Naive thymus-derived CD4-positive, alpha-beta T cell (primary cell): ENCODE data around the gene CD7. TPM values are rescaled to one million over a fixed set of nuclear protein-coding genes. Genes with fewer than 3 reads are reported as not detected.
A peak's percentile ranks its signal among the peaks of the same experiment; 100 is the strongest.

ENCODE experiments used
- ATAC-seq: fragments of 150-1000 bp; cut with Tn5 transposase; 2 replicates; pipeline ENCODE4 v1.10.0; 2021; ENCODE audit warnings: mild to moderate bottlenecking, moderate library complexity
- CTCF ChIA-PET: fragments of 350-600 bp; sonication (Branson Sonifier 250); formaldehyde crosslinking; loops from one replicate; lab custom pipeline; 2021; ENCODE audit warnings: antibody characterized with exemption; lab: Charles Lee
- POLR2A ChIA-PET: fragments of 350-600 bp; sonication (Branson Sonifier 250); formaldehyde crosslinking; loops from one replicate; lab custom pipeline; 2021; ENCODE audit warnings: antibody characterized with exemption, inconsistent platforms; lab: Charles Lee
- DNase-seq, 9 donors: peaks; one replicate each; pipeline versions ENCODE4 v3.0.0 to v3.0.0-alpha.2; 2020 to 2022; ENCODE audit warnings: mixed read lengths in 1 of 9
- H3K27ac ChIP-seq: one replicate; pipeline ENCODE4 v1.7.0; 2013; ENCODE audit warnings: mild to moderate bottlenecking, low read depth, low read length, moderate library complexity
- H3K27me3 ChIP-seq, 2 donors: one replicate each; pipeline ENCODE4 v1.7.0; 2013; ENCODE audit warnings: low read length in 2 of 2, mild to moderate bottlenecking in 2 of 2, moderate library complexity in 2 of 2; ENCODE audit not compliant: control insufficient read depth in 2 of 2, insufficient read depth in 2 of 2
- H3K36me3 ChIP-seq, 3 experiments: 1 replicate in 2 of 3; 2 replicates in 1 of 3; pipeline ENCODE4 v1.7.0; 2013; ENCODE audit warnings: low read length in 3 of 3, mild to moderate bottlenecking in 3 of 3, moderate library complexity in 1 of 3; ENCODE audit not compliant: insufficient read depth in 3 of 3, control insufficient read depth in 2 of 3
- H3K4me1 ChIP-seq, 2 donors: one replicate each; pipeline ENCODE4 v1.7.0; 2013; ENCODE audit warnings: low read length in 2 of 2, mild to moderate bottlenecking in 2 of 2, moderate library complexity in 1 of 2; ENCODE audit not compliant: control insufficient read depth in 2 of 2, insufficient read depth in 2 of 2
- H3K4me3 ChIP-seq: 2 replicates; pipeline ENCODE4 v1.7.0; 2013; ENCODE audit warnings: mild to moderate bottlenecking, low read length
- H3K9me3 ChIP-seq, 3 experiments: 1 replicate in 2 of 3; 2 replicates in 1 of 3; pipeline ENCODE4 v1.7.0; 2013; ENCODE audit warnings: low read length in 3 of 3; ENCODE audit not compliant: control insufficient read depth in 2 of 3
- H3K27ac Mint-ChIP-seq, 9 donors: one replicate each; pipeline ENCODE4 v1.8.0; 2020 to 2022; ENCODE audit warnings: mixed read lengths in 9 of 9, mild to moderate bottlenecking in 8 of 9, moderate library complexity in 5 of 9, inconsistent platforms in 2 of 9
- H3K27me3 Mint-ChIP-seq, 5 donors: one replicate each; pipeline ENCODE4 v1.8.0; 2021 to 2022; ENCODE audit warnings: mixed read lengths in 5 of 5, mild to moderate bottlenecking in 1 of 5
- H3K36me3 Mint-ChIP-seq, 5 donors: one replicate each; pipeline ENCODE4 v1.8.0; 2020 to 2022; ENCODE audit warnings: mixed read lengths in 5 of 5, mild to moderate bottlenecking in 3 of 5, inconsistent platforms in 1 of 5
- H3K4me1 Mint-ChIP-seq, 7 donors: one replicate each; pipeline ENCODE4 v1.8.0; 2020 to 2022; ENCODE audit warnings: mixed read lengths in 7 of 7, mild to moderate bottlenecking in 3 of 7, inconsistent platforms in 1 of 7
- H3K4me3 Mint-ChIP-seq, 10 donors: one replicate each; pipeline ENCODE4 v1.8.0; 2020 to 2022; ENCODE audit warnings: mild to moderate bottlenecking in 10 of 10, mixed read lengths in 10 of 10, moderate library complexity in 6 of 10, inconsistent platforms in 2 of 10
- H3K9me3 Mint-ChIP-seq, 11 donors: one replicate each; pipeline ENCODE4 v1.8.0; 2020 to 2022; ENCODE audit warnings: mixed read lengths in 11 of 11, mild to moderate bottlenecking in 4 of 11, inconsistent platforms in 1 of 11, moderate library complexity in 1 of 11
- intact Hi-C, 2 donors: fragments of 100-400 bp; cut with micrococcal nuclease; formaldehyde crosslinking; loops; one replicate each; pipeline ENCODE4 v1.15.1; 2023
- polyA plus RNA-seq, 2 donors: library from polyadenylated mRNA; unstranded; fragments of 300-500 nt; fragmentation: Illumina TruSeq; gene quantifications; one replicate each; pipeline ENCODE4 v1.2.3, GENCODE V29; 2021
- total RNA-seq, 6 experiments: library from RNA in 5 of 6; stranded (reverse) in 5 of 6; gene quantifications; 1 replicate in 5 of 6; 2 replicates in 1 of 6; pipeline ENCODE4 v1.2.3 and lab custom pipeline; 2021 to 2026

CD7 gene
- total and polyA plus RNA-seq, 7 experiments from 2014 or later: 61.9 to 390 (median 169) TPM

DNA sequence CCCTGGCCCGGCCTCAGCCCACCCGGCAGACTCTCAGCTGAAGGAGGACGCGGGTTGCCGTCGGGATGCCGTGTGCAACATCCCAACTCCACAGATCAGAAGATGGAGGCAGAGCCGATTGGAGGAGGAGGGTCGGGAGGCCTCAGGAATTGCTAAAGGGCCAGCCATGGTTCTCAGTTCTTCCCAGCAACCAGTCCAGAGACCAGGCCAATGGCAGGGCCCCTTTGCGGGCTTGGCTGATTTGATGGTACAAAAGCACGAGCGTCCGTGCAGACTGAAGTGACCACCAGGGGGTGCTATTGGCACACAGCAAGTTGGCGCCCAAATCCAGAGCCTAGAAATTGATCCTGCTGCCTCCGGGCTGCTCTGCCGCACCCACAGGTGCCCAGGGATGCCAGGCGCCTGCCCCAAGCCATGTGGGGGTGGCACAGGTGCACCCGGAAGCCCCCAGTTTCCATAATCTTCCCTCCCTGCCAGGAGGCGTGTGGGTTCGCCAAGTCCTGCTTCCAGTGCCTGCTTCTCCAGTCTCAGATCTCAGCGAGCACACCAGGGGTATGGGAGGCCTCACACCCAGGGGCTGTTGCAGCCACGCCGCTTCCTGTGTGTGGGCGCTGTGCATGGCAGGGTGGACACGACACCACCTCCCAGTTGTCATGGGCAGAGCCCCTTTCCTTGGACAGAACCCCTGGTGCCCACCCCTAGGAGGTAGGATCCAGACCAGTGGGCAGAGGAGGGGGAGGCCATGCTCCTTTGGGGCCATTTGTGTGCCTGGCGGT is 34.5 kb upstream of the CD7 start:
- intact Hi-C loops: loop anchor here (1.0 to 5.0 kb wide), 4 partner anchors 62 to 415 kb away; no protein-coding TSS in a partner anchor
- no peaks in the 10 kb centered on the region for H3K4me1 ChIP-seq
- H3K4me3 ChIP-seq: no peak overlapping the region
- H3K36me3 Mint-ChIP-seq: no peaks in the 10 kb centered on the region
- ATAC-seq (peak; percentile 91), DNase-seq (peak; percentile 59 to 84 (median 77))
- H3K9me3 ChIP-seq: no peaks in the 10 kb centered on the region
- no peak overlapping the region for H3K27ac Mint-ChIP-seq
- peak overlapping the region in 1 of 10 donors; percentile 34 for H3K4me3 Mint-ChIP-seq
- H3K27me3 ChIP-seq: no peaks in the 10 kb centered on the region
- H3K9me3 Mint-ChIP-seq: no peaks in the 10 kb centered on the region
- ChIA-PET CTCF (interaction anchor here (0.8 to 2.6 kb wide), 5 partner anchors 12 to 202 kb away, joined by 3 to 13 read pairs (median 3); no protein-coding TSS in a partner anchor), POLR2A (interaction anchor here (1.2 to 1.6 kb wide), 2 partner anchors 66 to 145 kb away, joined by 3 to 4 read pairs; no protein-coding TSS in a partner anchor)
- no peaks in the 10 kb centered on the region for H3K36me3 ChIP-seq
- peaks cover 0 to 7% (median under 1%) of the 10 kb centered on the region in 7 donors for H3K4me1 Mint-ChIP-seq
- H3K27me3 Mint-ChIP-seq: peaks cover 0 to 15% (median 5%) of the 10 kb centered on the region in 5 donors
- no peak overlapping the region for H3K27ac ChIP-seq

DNA sequence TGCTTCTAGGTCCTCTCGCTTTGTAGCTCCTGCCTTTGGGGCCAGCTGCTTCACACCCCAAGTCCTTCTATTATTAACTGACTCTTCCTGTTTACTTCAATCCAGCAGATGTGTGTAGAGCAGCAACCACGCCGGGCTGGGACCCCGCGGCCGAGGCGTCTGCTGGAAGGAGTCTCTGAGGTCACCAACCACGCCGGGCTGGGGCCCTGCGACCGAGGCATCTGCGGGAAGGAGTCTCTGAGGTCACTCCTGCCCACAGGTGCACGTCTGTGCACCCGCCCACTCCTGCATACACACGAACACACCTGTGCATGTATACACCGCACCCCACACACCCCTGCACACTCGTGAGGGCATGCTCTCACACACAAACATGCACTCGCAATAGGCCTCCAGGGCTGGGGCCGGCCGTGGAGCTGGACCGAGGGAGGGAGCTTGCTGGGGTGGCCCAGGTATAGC is 33.9 kb upstream of the CD7 start:
- no peaks in the 10 kb centered on the region for H3K36me3 Mint-ChIP-seq
- no peak overlapping the region for H3K27ac ChIP-seq
- H3K27me3 ChIP-seq: no peaks in the 10 kb centered on the region
- peaks cover 0 to 19% (median 5%) of the 10 kb centered on the region in 5 donors for H3K27me3 Mint-ChIP-seq
- H3K4me3 ChIP-seq: no peak overlapping the region
- no peaks in the 10 kb centered on the region for H3K36me3 ChIP-seq
- DNase-seq: no peak
- H3K9me3 Mint-ChIP-seq: no peaks in the 10 kb centered on the region
- ChIA-PET POLR2A (interaction anchor here (1.6 kb wide), 1 partner anchor 146 kb away, joined by 4 read pairs; no protein-coding TSS in a partner anchor), CTCF (interaction anchor here (0.8 to 2.6 kb wide), 4 partner anchors 12 to 203 kb away, joined by 3 to 13 read pairs (median 6); no protein-coding TSS in a partner anchor)
- H3K27ac Mint-ChIP-seq: no peak overlapping the region
- intact Hi-C loops: loop anchor here (1.0 to 5.0 kb wide), 3 partner anchors 63 to 416 kb away; no protein-coding TSS in a partner anchor
- ATAC-seq: no peak
- H3K4me3 Mint-ChIP-seq: no peak overlapping the region
- no peaks in the 10 kb centered on the region for H3K9me3 ChIP-seq
- H3K4me1 Mint-ChIP-seq: peaks cover 6 to 13% (median 7%) of the 10 kb centered on the region in 7 donors
- no peaks in the 10 kb centered on the region for H3K4me1 ChIP-seq

DNA sequence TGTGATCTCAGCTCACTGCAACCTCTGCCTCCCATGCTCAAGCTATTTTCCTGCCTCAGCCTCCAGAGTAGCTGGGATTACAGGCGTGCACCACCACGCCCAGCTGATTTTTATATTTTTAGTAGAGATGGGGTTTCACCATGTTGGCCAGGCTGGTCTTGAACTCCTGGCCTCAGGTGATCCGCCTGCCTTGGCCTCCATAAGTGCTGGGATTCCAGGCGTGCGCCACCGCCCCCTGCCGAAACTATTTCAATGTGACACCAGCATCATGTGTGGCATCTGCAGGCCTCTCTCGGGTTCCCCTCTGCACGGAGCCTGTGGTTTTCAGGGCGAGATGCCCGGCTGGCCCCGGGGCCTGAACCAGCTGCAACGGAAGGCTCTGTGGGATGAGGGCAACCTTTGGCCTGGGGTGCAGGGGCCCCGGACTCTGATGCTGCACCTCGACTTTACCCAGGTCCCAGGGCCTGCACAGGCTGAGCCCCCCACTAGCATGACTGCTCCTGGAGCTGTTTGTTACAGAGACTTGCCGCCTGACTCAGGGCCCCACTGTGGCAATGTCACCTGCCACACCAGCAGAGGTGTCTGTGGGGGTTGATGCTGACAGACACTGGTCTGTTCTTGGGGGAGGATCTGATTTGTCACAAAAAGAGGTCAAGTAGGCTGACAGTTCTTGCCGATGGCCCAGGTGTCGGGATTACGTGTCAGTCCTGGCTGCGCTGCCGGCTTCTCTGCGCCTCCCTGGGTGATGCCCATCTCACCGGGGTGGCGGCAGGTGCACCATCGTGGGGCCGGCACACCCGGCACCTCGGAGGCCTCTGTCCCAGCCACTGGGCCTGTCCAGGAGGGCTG is 33.0 kb upstream of the CD7 start:
- Mint-ChIP-seq H3K9me3 (no peaks in the 10 kb centered on the region), H3K4me3 (no peak overlapping the region), H3K36me3 (no peaks in the 10 kb centered on the region), H3K4me1 (peaks cover 7 to 14% (median 8%) of the 10 kb centered on the region in 7 donors), H3K27me3 (peaks cover 0 to 20% (median 5%) of the 10 kb centered on the region in 5 donors), H3K27ac (no peak overlapping the region)
- POLR2A ChIA-PET: interaction anchor here (1.6 kb wide), 1 partner anchor 147 kb away, joined by 4 read pairs; no protein-coding TSS in a partner anchor
- no peaks in the 10 kb centered on the region for H3K4me1 ChIP-seq
- no peaks in the 10 kb centered on the region for H3K36me3 ChIP-seq
- H3K9me3 ChIP-seq: no peaks in the 10 kb centered on the region
- no peak overlapping the region for H3K27ac ChIP-seq
- intact Hi-C loops: loop anchor here (1.0 to 5.0 kb wide), 3 partner anchors 64 to 417 kb away; no protein-coding TSS in a partner anchor
- no peak overlapping the region for H3K4me3 ChIP-seq
- peak in 1 of 9 donors; percentile 24 for DNase-seq
- ATAC-seq: peak; percentile 36
- no peaks in the 10 kb centered on the region for H3K27me3 ChIP-seq
- CTCF ChIA-PET: interaction anchor here (0.6 to 2.6 kb wide), 7 partner anchors 12 to 203 kb away, joined by 3 to 13 read pairs (median 3); no protein-coding TSS in a partner anchor

- Histone ChIP-seq H3K4me3 (no peak overlapping the region), H3K27me3 (no peaks in the 10 kb centered on the region), H3K36me3 (no peaks in the 10 kb centered on the region), H3K4me1 (no peaks in the 10 kb centered on the region), H3K9me3 (no peaks in the 10 kb centered on the region), H3K27ac (no peak overlapping the region)
- Mint-ChIP-seq H3K4me1 (peaks cover 7 to 14% (median 8%) of the 10 kb centered on the region in 7 donors), H3K27me3 (peaks cover 0 to 17% (median 5%) of the 10 kb centered on the region in 5 donors), H3K4me3 (no peak overlapping the region), H3K9me3 (no peaks in the 10 kb centered on the region), H3K36me3 (no peaks in the 10 kb centered on the region), H3K27ac (no peak overlapping the region)
- no peak for ATAC-seq
- no peak for DNase-seq
- POLR2A ChIA-PET: interaction anchor here (0.6 kb wide), 1 partner anchor 382 kb away, joined by 4 read pairs; no protein-coding TSS in a partner anchor
- CTCF ChIA-PET: interaction anchor here (0.8 to 1.1 kb wide), 3 partner anchors 50 to 201 kb away, joined by 3 read pairs; no protein-coding TSS in a partner anchor
- intact Hi-C loops: no loop called here
Measured at GRCh38 chr17:82349287-82349701, 31.9 kb upstream of the CD7 start.

GRCh38 chr17:82348866-82349265 is 31.5 kb upstream of the CD7 start:
- CTCF ChIA-PET: interaction anchor here (0.8 kb wide), 1 partner anchor 62 kb away, joined by 3 read pairs; no protein-coding TSS in a partner anchor
- no peaks in the 10 kb centered on the region for H3K36me3 ChIP-seq

DNA sequence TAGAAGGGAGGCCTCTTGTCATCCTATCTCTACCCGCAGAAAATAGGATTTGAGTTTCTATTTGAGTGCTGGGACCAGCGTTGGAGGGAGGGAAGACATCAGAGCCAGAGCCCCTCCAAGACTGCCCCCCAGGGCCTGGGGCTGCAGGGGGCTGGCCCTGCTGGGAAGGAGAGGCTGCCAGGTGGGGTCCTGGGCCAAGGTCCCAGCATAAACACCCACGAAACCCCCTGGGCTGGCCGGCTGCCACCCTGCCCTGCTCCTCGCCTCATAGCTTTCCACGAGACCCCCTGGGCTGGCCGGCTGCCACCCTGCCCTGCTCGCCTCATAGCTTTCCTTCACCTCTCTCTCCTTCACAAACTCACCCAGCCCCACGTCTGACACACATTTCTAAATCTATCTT is 31.0 kb upstream of the CD7 start:
- Mint-ChIP-seq H3K36me3 (no peaks in the 10 kb centered on the region), H3K27me3 (peaks cover 0 to 17% (median 5%) of the 10 kb centered on the region in 5 donors), H3K4me3 (no peak overlapping the region), H3K9me3 (no peaks in the 10 kb centered on the region), H3K4me1 (peaks cover 7 to 14% (median 8%) of the 10 kb centered on the region in 7 donors), H3K27ac (no peak overlapping the region)
- Histone ChIP-seq H3K4me1 (no peaks in the 10 kb centered on the region), H3K36me3 (no peaks in the 10 kb centered on the region), H3K27me3 (no peaks in the 10 kb centered on the region), H3K9me3 (no peaks in the 10 kb centered on the region), H3K27ac (no peak overlapping the region), H3K4me3 (no peak overlapping the region)
- CTCF ChIA-PET: no interaction called here
- intact Hi-C loops: no loop called here
- DNase-seq (no peak), ATAC-seq (no peak)
- POLR2A ChIA-PET: no interaction called here

More at GRCh38 chr17:82348866-82349265, 31.5 kb upstream of the CD7 start:
- DNase-seq (no peak), ATAC-seq (no peak)
- Histone ChIP-seq H3K4me3 (no peak overlapping the region), H3K9me3 (no peaks in the 10 kb centered on the region), H3K4me1 (no peaks in the 10 kb centered on the region), H3K27ac (no peak overlapping the region), H3K27me3 (no peaks in the 10 kb centered on the region)
- no peaks in the 10 kb centered on the region for H3K9me3 Mint-ChIP-seq
- H3K27me3 Mint-ChIP-seq: peaks cover 0 to 17% (median 5%) of the 10 kb centered on the region in 5 donors
- H3K36me3 Mint-ChIP-seq: no peaks in the 10 kb centered on the region
- H3K27ac Mint-ChIP-seq: no peak overlapping the region
- POLR2A ChIA-PET: no interaction called here
- intact Hi-C loops: no loop called here
- peaks cover 7 to 14% (median 8%) of the 10 kb centered on the region in 7 donors for H3K4me1 Mint-ChIP-seq
- H3K4me3 Mint-ChIP-seq: no peak overlapping the region
